HG03159 (cell line): ENCODE measurements around the gene SEC22C.

Source experiments
- ATAC-seq: cut with Tn5 transposase; IDR thresholded peaks from one replicate; pipeline ENCODE4 v1.9.1; 2021; ENCODE audit warnings: mild to moderate bottlenecking, moderate library complexity; ENCODE audit not compliant: unreplicated experiment

Gene SEC22C

GRCh38 chr3:42539871-42540714 lies 41.7 kb downstream of the SEC22C start:
- no peak for ATAC-seq

- no peak for ATAC-seq
These were observed 44.4 kb downstream of the SEC22C start for GRCh38 chr3:42537350-42537749.

GRCh38 chr3:42535981-42536784 lies 45.6 kb downstream of the SEC22C start:
- no peak for ATAC-seq

GRCh38 chr3:42533161-42533897 lies 48.4 kb downstream of the SEC22C start:
- ATAC-seq, result no peak

GRCh38 chr3:42532229-42532628 lies 49.5 kb downstream of the SEC22C start:
- ATAC-seq, result no peak

- no peak for ATAC-seq
These were observed 50.3 kb downstream of the SEC22C start for GRCh38 chr3:42531470-42531869.

GRCh38 chr3:42530073-42530472 lies 51.7 kb downstream of the SEC22C start:
- no peak for ATAC-seq

GRCh38 chr3:42529468-42529867 lies 52.3 kb downstream of the SEC22C start:
- ATAC-seq, result no peak

- no peak for ATAC-seq
These were observed 54.3 kb downstream of the SEC22C start for GRCh38 chr3:42527368-42527917.

GRCh38 chr3:42526616-42527367 lies 55.0 kb downstream of the SEC22C start:
- no peak for ATAC-seq

- ATAC-seq, result no peak
These were observed 55.9 kb downstream of the SEC22C start for GRCh38 chr3:42525736-42526345.

GRCh38 chr3:42525212-42525611 lies 56.6 kb downstream of the SEC22C start:
- no peak for ATAC-seq

- ATAC-seq, result no peak
These were observed 57.0 kb downstream of the SEC22C start for GRCh38 chr3:42524751-42525150.

GRCh38 chr3:42520906-42521305 lies 60.9 kb downstream of the SEC22C start:
- ATAC-seq, result no peak

GRCh38 chr3:42520336-42520735 lies 61.4 kb downstream of the SEC22C start:
- no peak for ATAC-seq

GRCh38 chr3:42519568-42519962 lies 62.2 kb downstream of the SEC22C start:
- ATAC-seq, result no peak

- no peak for ATAC-seq
These were observed 62.8 kb downstream of the SEC22C start for GRCh38 chr3:42518800-42519567.

- no peak for ATAC-seq
These were observed 64.7 kb downstream of the SEC22C start for GRCh38 chr3:42517117-42517516.

GRCh38 chr3:42516443-42516842 lies 65.3 kb downstream of the SEC22C start:
- ATAC-seq, result no peak
